Right lobe of liver (tissue), 4 donors: ENCODE data around the gene MAP3K2.

Experiments
- POLR2A ChIP-seq: fragments of 450-650 bp; IDR thresholded peaks from one replicate; pipeline ENCODE4 v1.6.1; 2017; ENCODE audit warnings: antibody characterized with exemption, mild to moderate bottlenecking
- TF ChIP-seq, protein P1 (sequence below), 4 donors: fragments of 200-600 bp in 3 of 4; fragments of 450-650 bp in 1 of 4; IDR thresholded peaks; one replicate each; pipeline versions ENCODE4 v1.5.1 to v1.8.0; 2016 to 2022; ENCODE audit warnings: antibody characterized with exemption in 4 of 4, mild to moderate bottlenecking in 2 of 4
- donor health status: DM: no; HTN: no; CAD: no.
- donor health status: DM: no; HTN: no; CAD: no.
- donor health status: DM: no; HTN: yes; CAD: no.

DNA sequence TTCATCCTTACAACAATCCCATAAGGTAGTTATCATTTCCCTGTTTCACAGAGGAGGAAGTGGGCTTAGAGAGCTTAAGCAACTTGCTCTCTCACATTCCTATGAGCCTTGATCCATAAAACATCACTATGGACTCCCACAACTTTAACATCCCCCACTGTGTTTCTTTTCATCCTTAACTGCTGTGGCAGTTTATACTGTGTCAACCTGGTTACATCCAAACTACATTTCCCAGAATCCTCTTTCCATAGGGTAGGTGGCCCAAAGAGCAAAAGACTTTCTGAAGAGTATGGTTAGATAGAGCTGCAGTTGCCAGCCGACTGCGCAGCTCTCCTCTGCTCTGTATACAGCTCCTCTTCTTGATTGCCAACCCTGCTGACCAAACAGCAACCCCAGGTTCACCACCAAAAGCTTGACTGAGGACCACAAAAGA is 22.5 kb downstream of the MAP3K2 start:
- TF ChIP-seq, protein P1, sequence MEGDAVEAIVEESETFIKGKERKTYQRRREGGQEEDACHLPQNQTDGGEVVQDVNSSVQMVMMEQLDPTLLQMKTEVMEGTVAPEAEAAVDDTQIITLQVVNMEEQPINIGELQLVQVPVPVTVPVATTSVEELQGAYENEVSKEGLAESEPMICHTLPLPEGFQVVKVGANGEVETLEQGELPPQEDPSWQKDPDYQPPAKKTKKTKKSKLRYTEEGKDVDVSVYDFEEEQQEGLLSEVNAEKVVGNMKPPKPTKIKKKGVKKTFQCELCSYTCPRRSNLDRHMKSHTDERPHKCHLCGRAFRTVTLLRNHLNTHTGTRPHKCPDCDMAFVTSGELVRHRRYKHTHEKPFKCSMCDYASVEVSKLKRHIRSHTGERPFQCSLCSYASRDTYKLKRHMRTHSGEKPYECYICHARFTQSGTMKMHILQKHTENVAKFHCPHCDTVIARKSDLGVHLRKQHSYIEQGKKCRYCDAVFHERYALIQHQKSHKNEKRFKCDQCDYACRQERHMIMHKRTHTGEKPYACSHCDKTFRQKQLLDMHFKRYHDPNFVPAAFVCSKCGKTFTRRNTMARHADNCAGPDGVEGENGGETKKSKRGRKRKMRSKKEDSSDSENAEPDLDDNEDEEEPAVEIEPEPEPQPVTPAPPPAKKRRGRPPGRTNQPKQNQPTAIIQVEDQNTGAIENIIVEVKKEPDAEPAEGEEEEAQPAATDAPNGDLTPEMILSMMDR (IDR thresholded peaks at IDR 0.05): no peak
- TF ChIP-seq POLR2A: no peak
